IMR-90 (cell line): ENCODE measurements around the gene BDNF. TPM values are rescaled to one million over a fixed set of nuclear protein-coding genes. Genes with fewer than 3 reads are reported as not detected.

Experiments
- ATAC-seq: fragments of 200-7000 bp; cut with Tn5 transposase; 2 replicates; pipeline ENCODE4 v1.9.1; 2020; ENCODE audit warnings: low read depth, mild to moderate bottlenecking, moderate library complexity
- BruUV-seq: library from RNA; stranded (reverse); fragments of 400-500 nt; replicated peaks from 2 replicates; lab custom pipeline; 2021; lab: Mats Ljungman, UMichigan
- CTCF ChIA-PET: fragments of 300-600 bp; formaldehyde crosslinking; extraction: SDS; loops from one replicate; lab custom pipeline; 2021; ENCODE audit warnings: antibody characterized with exemption; lab: Yijun Ruan, JAX
- POLR2A ChIA-PET: fragments of 300-600 bp; sonication (Branson Sonifier 250); formaldehyde crosslinking; loops from one replicate; lab custom pipeline; 2022; ENCODE audit warnings: antibody characterized with exemption; ENCODE audit not compliant: unreplicated experiment; lab: Charles Lee
- DNase-seq: peaks from one replicate; pipeline ENCODE4 v3.0.0; 2013
- H2AFZ ChIP-seq: replicated peaks from 2 replicates; pipeline ENCODE3; 2013; ENCODE audit warnings: low read length, mild to moderate bottlenecking; ENCODE audit not compliant: poor library complexity
- H2AK5ac ChIP-seq: 2 replicates; pipeline ENCODE4 v1.6.1; 2013; ENCODE audit warnings: low read depth, low read length, inconsistent platforms
- H2AK9ac ChIP-seq: replicated peaks from 2 replicates; pipeline ENCODE3; 2013; ENCODE audit warnings: mild to moderate bottlenecking, low read depth, low read length, moderate library complexity; ENCODE audit not compliant: poor library complexity
- H2BK120ac ChIP-seq: 2 replicates; pipeline ENCODE4 v1.6.1; 2013; ENCODE audit warnings: low read depth, low read length, inconsistent platforms
- H2BK15ac ChIP-seq: 3 replicates; pipeline ENCODE4 v1.6.1; 2013; ENCODE audit warnings: low read depth, low read length, inconsistent platforms
- H2BK20ac ChIP-seq: 2 replicates; pipeline ENCODE4 v1.6.1; 2013; ENCODE audit warnings: low read depth, mild to moderate bottlenecking, inconsistent platforms, low read length, moderate library complexity
- H2BK5ac ChIP-seq: 2 replicates; pipeline ENCODE4 v1.6.1; 2013; ENCODE audit warnings: mild to moderate bottlenecking, low read depth, low read length, inconsistent platforms; ENCODE audit not compliant: poor library complexity, severe bottlenecking
- H3K14ac ChIP-seq: replicated peaks from 2 replicates; pipeline ENCODE4 v1.6.1; 2013; ENCODE audit warnings: low read depth, low read length, inconsistent platforms
- H3K18ac ChIP-seq: 2 replicates; pipeline ENCODE4 v1.6.1; 2013; ENCODE audit warnings: low read depth, low read length, control low read depth
- H3K23ac ChIP-seq: 2 replicates; pipeline ENCODE4 v1.6.1; 2013; ENCODE audit warnings: low read depth, low read length, inconsistent platforms
- H3K27ac ChIP-seq: 2 replicates; pipeline ENCODE4 v1.5.1; 2013; ENCODE audit warnings: mild to moderate bottlenecking, control low read depth, low read length; ENCODE audit not compliant: insufficient read depth
- H3K27me3 ChIP-seq: 2 replicates; pipeline ENCODE4 v1.6.1; 2013; ENCODE audit warnings: low read length; ENCODE audit not compliant: control insufficient read depth, insufficient read depth
- H3K36me3 ChIP-seq: 2 replicates; pipeline ENCODE4 v1.6.1; 2013; ENCODE audit warnings: low read length, mixed read lengths; ENCODE audit not compliant: control insufficient read depth, insufficient read depth
- H3K4ac ChIP-seq: 2 replicates; pipeline ENCODE4 v1.6.1; 2013; ENCODE audit warnings: low read depth, low read length, inconsistent platforms
- H3K4me1 ChIP-seq: 2 replicates; pipeline ENCODE4 v1.6.1; 2013; ENCODE audit warnings: low read length, mixed read lengths; ENCODE audit not compliant: control insufficient read depth, insufficient read depth
- H3K4me2 ChIP-seq: 2 replicates; pipeline ENCODE4 v1.6.1; 2013; ENCODE audit warnings: low read depth, mild to moderate bottlenecking, control low read depth, low read length, moderate library complexity
- H3K4me3 ChIP-seq: 2 replicates; pipeline ENCODE4 v1.5.1; 2013; ENCODE audit warnings: low read depth, mild to moderate bottlenecking, control low read depth, low read length, moderate library complexity; ENCODE audit not compliant: insufficient read depth
- H3K56ac ChIP-seq: 2 replicates; pipeline ENCODE4 v1.6.1; 2013; ENCODE audit warnings: low read length, inconsistent platforms; ENCODE audit not compliant: insufficient read depth; ENCODE audit errors: extremely low read depth
- H3K79me1 ChIP-seq, 2 experiments: 2 replicates each; pipeline ENCODE4 v1.6.1; 2013; ENCODE audit warnings: low read length in 2 of 2, inconsistent platforms in 1 of 2, low read depth in 1 of 2
- H3K9ac ChIP-seq: 2 replicates; pipeline ENCODE4 v1.6.1; 2013; ENCODE audit warnings: low read depth, low read length, control low read depth
- H3K9me1 ChIP-seq: 2 replicates; pipeline ENCODE4 v1.6.1; 2013; ENCODE audit warnings: low read length, inconsistent platforms; ENCODE audit not compliant: insufficient read depth
- H3K9me3 ChIP-seq: 2 replicates; pipeline ENCODE4 v1.6.1; 2013; ENCODE audit warnings: low read length; ENCODE audit not compliant: control insufficient read depth, insufficient read depth
- H4K20me1 ChIP-seq: 2 replicates; pipeline ENCODE4 v1.6.1; 2013; ENCODE audit warnings: low read length, inconsistent platforms; ENCODE audit not compliant: insufficient read depth
- H4K5ac ChIP-seq: 2 replicates; pipeline ENCODE4 v1.6.1; 2013; ENCODE audit warnings: mild to moderate bottlenecking, low read depth, low read length, control low read depth
- H4K8ac ChIP-seq, 2 experiments: 2 replicates each; pipeline ENCODE4 v1.6.1; 2013; ENCODE audit warnings: low read depth in 2 of 2, low read length in 2 of 2, control low read depth in 1 of 2, inconsistent platforms in 1 of 2
- H4K91ac ChIP-seq: 2 replicates; pipeline ENCODE4 v1.6.1; 2013; ENCODE audit warnings: low read depth, low read length, inconsistent platforms; ENCODE audit not compliant: insufficient read depth
- BHLHE40 ChIP-seq: fragments of 150-350 bp; IDR thresholded peaks from 2 replicates; pipeline ENCODE4 v1.6.1; 2016; ENCODE audit warnings: mild to moderate bottlenecking, low read depth, low read length
- CEBPB ChIP-seq: IDR thresholded peaks from 2 replicates; pipeline ENCODE4 v1.6.1; 2012; ENCODE audit warnings: low read depth, low read length, improper control_type of control experiment
- CHD1 ChIP-seq: IDR thresholded peaks from 2 replicates; pipeline ENCODE4 v1.6.1; 2012; ENCODE audit warnings: low read depth, low read length, improper control_type of control experiment
- CTCF ChIP-seq: conservative IDR thresholded peaks from 2 replicates; pipeline ENCODE4 v1.5.1; 2012; ENCODE audit warnings: mild to moderate bottlenecking, low read depth, low read length, improper control_type of control experiment
- ELK1 ChIP-seq: fragments of 150-350 bp; IDR thresholded peaks from 2 replicates; pipeline ENCODE4 v1.6.1; 2016; ENCODE audit warnings: low read depth, mild to moderate bottlenecking, low read length, moderate library complexity, borderline replicate concordance
- FOS ChIP-seq: fragments of 150-350 bp; IDR thresholded peaks from 2 replicates; pipeline ENCODE4 v1.6.1; 2016; ENCODE audit warnings: low read depth, low read length
- MAFK ChIP-seq: IDR thresholded peaks from 2 replicates; pipeline ENCODE4 v1.6.1; 2012; ENCODE audit warnings: low read depth, low read length, improper control_type of control experiment
- MAZ ChIP-seq: IDR thresholded peaks from 2 replicates; pipeline ENCODE4 v1.6.1; 2012; ENCODE audit warnings: low read depth, mild to moderate bottlenecking, low read length, improper control_type of control experiment, moderate library complexity, borderline replicate concordance
- MXI1 ChIP-seq: IDR thresholded peaks from 2 replicates; pipeline ENCODE4 v1.6.1; 2012; ENCODE audit warnings: low read depth, mild to moderate bottlenecking, low read length, moderate library complexity, borderline replicate concordance
- NFE2L2 ChIP-seq: fragments of 150-350 bp; IDR thresholded peaks from 2 replicates; pipeline ENCODE4 v1.6.1; 2016; ENCODE audit warnings: low read depth, mild to moderate bottlenecking, low read length
- POLR2A ChIP-seq: IDR thresholded peaks from 2 replicates; pipeline ENCODE4 v1.6.1; 2012; ENCODE audit warnings: mild to moderate bottlenecking, low read depth, low read length
- RAD21 ChIP-seq: IDR thresholded peaks from 2 replicates; pipeline ENCODE4 v1.6.1; 2012; ENCODE audit warnings: low read length, improper control_type of control experiment
- RCOR1 ChIP-seq: IDR thresholded peaks from 2 replicates; pipeline ENCODE4 v1.6.1; 2012; ENCODE audit warnings: mild to moderate bottlenecking, low read length, improper control_type of control experiment; ENCODE audit not compliant: insufficient replicate concordance
- RFX5 ChIP-seq: IDR thresholded peaks from 2 replicates; pipeline ENCODE4 v1.8.0; 2012; ENCODE audit warnings: low read depth, mild to moderate bottlenecking, low read length, moderate library complexity
- SMC3 ChIP-seq: fragments of 150-350 bp; IDR thresholded peaks from 2 replicates; pipeline ENCODE4 v1.6.1; 2016; ENCODE audit warnings: low read depth, mild to moderate bottlenecking, antibody characterized with exemption, low read length, moderate library complexity
- USF2 ChIP-seq: fragments of 150-350 bp; IDR thresholded peaks from 2 replicates; pipeline ENCODE4 v1.6.1; 2017; ENCODE audit warnings: mild to moderate bottlenecking, antibody characterized with exemption, low read length, low read depth
- WGBS, 2 experiments: methylation state at CpG; one replicate each; pipeline versions ENCODE4 v1.1.5 to v1.1.7; 2013; ENCODE audit warnings: missing lambda C conversion rate in 2 of 2; ENCODE audit not compliant: insufficient read length in 1 of 2; ENCODE audit errors: extremely low coverage in 2 of 2; 5-methylcytosine and 5-hydroxymethylcytosine counted together
- dilution Hi-C: fragments of 300-500 bp; cut with HindIII; formaldehyde crosslinking; loops from one replicate; pipeline ENCODE4 v1.14.3; 2018; ENCODE audit warnings: low sequenced_read_pairs; ENCODE audit not compliant: unreplicated experiment
- in situ Hi-C: fragments of 300-500 bp; cut with MboI; formaldehyde crosslinking; loops from 3 replicates; pipeline ENCODE4 v1.14.3; 2019; ENCODE audit warnings: low sequenced_read_pairs, inconsistent platforms, mixed read lengths
- intact Hi-C: fragments of 100-400 bp; cut with micrococcal nuclease; formaldehyde crosslinking; loops from 2 replicates; pipeline ENCODE4 v1.10.0; 2022
- polyA plus RNA-seq, 3 experiments: library from polyadenylated mRNA; depleted of rRNA; stranded (reverse); fragments of >200 nt; gene quantifications; 2 replicates each; pipeline ENCODE4 v1.2.3, GENCODE V29; 2012; ENCODE audit warnings: low replicate concordance in 1 of 3
- total RNA-seq: library from RNA; depleted of rRNA; stranded (reverse); fragments of >200 nt; gene quantifications from 2 replicates; pipeline ENCODE4 v1.2.3, GENCODE V29; 2012

Gene BDNF
- total and polyA plus RNA-seq, 2 of the 4 experiments (the other 2 are of a cell fraction) = 94.8 to 152 TPM

- Histone ChIP-seq H4K20me1 (no peaks in the 10 kb centered on the region), H3K36me3 (no peaks in the 10 kb centered on the region), H3K4me2 (no peak overlapping the region), H3K9ac (no peak overlapping the region), H3K18ac (no peak overlapping the region), H4K5ac (no peak overlapping the region), H3K23ac (no peak overlapping the region), H2BK120ac (no peak overlapping the region), H3K4me3 (no peak overlapping the region), H3K27me3 (peaks cover 2% of the 10 kb centered on the region), H3K4me1 (no peaks in the 10 kb centered on the region), H4K91ac (no peak overlapping the region), H2AK9ac (no peak overlapping the region), H3K9me3 (peaks cover 4% of the 10 kb centered on the region), H3K4ac (no peak overlapping the region), H3K9me1 (no peaks in the 10 kb centered on the region), H3K27ac (no peak overlapping the region), H2BK5ac (no peak overlapping the region), H2AFZ (no peak overlapping the region), H2BK15ac (no peak overlapping the region), H3K79me1 (no peaks in the 10 kb centered on the region), H3K56ac (no peak overlapping the region), H4K8ac (no peak overlapping the region), H2AK5ac (no peak overlapping the region), H3K14ac (no peak overlapping the region), H2BK20ac (no peak overlapping the region)
- WGBS, 2 experiments = no CpG with 5 or more reads among the region's 1 CpG
- DNase-seq (no peak), ATAC-seq (no peak)
- TF ChIP-seq MXI1 = no peak
- TF ChIP-seq MAFK = no peak
- no peak for TF ChIP-seq USF2
- TF ChIP-seq FOS = no peak
- TF ChIP-seq MAZ = no peak
- no peak for TF ChIP-seq RAD21
- no peak for TF ChIP-seq POLR2A
- no peak for TF ChIP-seq CEBPB
- TF ChIP-seq NFE2L2 = no peak
- TF ChIP-seq RFX5 = no peak
- no peak for TF ChIP-seq CTCF
- no peak for TF ChIP-seq ELK1
- no peak for TF ChIP-seq CHD1
- TF ChIP-seq BHLHE40 = no peak
- TF ChIP-seq SMC3 = no peak
- TF ChIP-seq RCOR1 = no peak
- POLR2A ChIA-PET = interaction anchor here (0.5 kb wide), 1 partner anchor 1530 kb away, joined by 3 read pairs; no protein-coding TSS in a partner anchor
- in situ Hi-C loops (no loop called here), dilution Hi-C loops (no loop called here), intact Hi-C loops (no loop called here)
- no TSS peak for BruUV-seq
- CTCF ChIA-PET = interaction anchor here (0.6 kb wide), 1 partner anchor 1369 kb away, joined by 5 read pairs; no protein-coding TSS in a partner anchor
Measured at GRCh38 chr11:27635567-27636037, 64.7 kb downstream of the BDNF start.
